Activated CD4-positive, alpha-beta T cell treated with anti-CD3 and anti-CD28 coated beads, Interleukin-2, amount 50 U/mL, for 48 hours (primary cell): ENCODE results near the gene ITSN1.
A peak's percentile ranks its signal among the peaks of the same experiment; 100 is the strongest.

Source experiments
- DNase-seq, 2 experiments: peaks; one replicate each; pipeline ENCODE4 v3.0.0-alpha.2; 2020

Gene ITSN1

DNA sequence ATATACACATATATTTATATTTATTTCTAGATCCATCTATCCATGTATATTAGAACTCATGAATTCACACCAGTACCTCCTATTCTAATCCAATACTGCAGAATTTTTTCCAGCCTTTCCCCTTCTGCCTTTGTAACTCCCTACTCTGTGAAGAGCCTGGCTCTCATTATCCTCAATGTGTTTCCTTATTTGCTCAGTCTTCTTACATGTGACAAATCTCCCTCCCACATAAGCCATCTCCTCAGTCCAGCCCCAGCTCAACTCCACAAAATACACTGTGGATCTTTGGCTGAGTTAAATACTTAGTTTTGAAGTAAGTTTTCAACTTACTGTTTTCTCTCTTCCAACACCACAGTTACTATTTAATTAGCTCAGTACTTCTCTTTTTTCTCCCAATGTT, 227.6 kb downstream of the ITSN1 start:
- DNase-seq = no peak

GRCh38 chr21:33870768-33871167, 228.5 kb downstream of the ITSN1 start:
- DNase-seq = no peak

DNA sequence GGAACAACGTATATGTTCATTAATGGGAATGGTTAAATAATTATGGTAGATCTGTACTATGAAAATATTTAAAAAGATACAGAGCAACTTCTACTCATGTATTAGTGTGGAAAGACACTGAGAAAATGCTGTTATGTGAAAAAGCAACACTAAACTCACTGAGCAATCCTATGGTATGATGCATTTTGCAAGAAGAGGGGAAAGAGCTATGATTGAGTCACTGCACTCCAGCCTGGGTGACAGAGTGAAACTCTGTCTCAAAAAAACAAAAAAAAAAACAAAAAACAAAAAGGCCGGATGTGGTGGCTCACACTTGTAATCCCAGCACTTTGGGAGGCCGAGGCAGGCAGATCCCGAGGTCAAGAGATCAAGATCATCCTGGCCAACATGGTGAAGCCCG, 228.9 kb downstream of the ITSN1 start:
- DNase-seq = no peak

- DNase-seq = no peak
These were observed 230.7 kb downstream of the ITSN1 start for GRCh38 chr21:33872881-33873515.

DNA sequence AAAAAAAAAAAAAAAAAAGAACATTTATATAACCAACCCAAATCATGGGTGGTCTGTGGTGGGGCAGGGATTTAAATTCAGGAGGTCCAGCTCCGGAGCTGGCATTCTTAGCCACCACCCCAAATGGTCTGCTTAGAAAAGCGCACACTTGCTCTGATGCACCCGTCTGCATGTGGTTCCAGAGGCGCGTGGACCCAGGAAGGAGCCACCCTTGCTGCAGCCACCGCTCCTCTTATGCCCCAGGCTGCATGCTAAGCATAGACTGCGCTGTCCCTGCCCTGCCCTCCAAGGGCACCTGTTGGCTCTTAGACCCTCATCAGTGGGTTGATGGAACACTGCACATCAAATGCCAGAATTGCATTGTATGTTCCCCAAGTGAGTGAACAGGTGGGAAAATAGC, 231.9 kb downstream of the ITSN1 start:
- no peak for DNase-seq

GRCh38 chr21:33875026-33875695, 232.9 kb downstream of the ITSN1 start:
- DNase-seq = no peak

- no peak for DNase-seq
These were observed 236.5 kb downstream of the ITSN1 start for GRCh38 chr21:33878824-33879223.

DNA sequence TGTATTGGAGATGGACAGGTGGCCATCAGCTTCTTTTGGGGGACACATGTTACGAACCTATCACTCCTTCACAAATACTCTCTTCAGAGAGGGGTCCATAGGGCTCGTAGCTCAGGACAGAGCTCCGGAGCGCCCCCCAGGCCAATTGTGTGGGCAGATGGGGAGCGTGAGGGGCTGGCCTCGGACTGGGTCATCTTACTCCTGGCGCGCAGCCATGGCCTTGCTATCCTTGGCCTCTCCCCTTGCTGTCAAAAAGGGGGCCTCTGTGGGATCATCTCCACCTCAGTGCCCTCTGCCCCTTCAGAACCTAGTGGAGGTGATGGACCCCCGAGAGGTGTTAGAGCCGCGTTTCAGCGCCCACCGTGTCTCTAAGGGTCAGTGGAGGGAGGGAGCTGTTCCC, 238.3 kb downstream of the ITSN1 start:
- DNase-seq = no peak

DNA sequence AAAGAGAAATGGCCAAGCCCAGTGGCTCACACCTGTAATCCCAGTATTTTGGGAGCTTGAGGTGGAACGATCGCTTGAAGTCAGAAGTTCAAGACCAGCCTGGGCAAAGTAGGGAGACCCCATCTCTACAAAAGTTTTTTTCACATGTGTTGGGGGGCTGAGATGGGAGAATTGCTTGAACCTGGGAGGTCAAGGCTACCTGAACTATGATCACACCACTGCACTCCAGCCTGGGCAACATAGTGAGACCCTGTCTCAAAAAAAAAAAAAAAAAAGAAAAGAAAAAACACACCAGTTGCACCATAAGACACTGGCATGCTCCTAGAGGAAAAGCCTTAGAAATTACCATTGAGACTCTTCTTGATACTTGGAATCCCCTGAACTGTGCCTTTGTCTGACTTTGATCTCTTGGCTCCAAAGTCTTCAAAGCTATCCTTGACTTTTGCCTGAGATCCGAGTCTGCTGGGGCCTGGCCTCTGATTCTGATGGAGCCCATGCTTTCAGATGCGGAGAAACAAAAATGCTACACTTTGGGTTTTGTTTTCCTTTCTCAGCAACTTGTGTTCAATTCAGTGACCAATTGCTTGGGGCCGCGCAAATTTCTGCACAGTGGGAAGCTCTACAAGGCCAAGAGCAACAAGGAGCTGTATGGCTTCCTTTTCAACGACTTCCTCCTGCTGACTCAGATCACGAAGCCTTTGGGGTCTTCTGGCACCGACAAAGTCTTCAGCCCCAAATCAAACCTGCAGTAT, 239.6 kb downstream of the ITSN1 start:
- DNase-seq = no peak

GRCh38 chr21:33883118-33883517, 240.8 kb downstream of the ITSN1 start:
- no peak for DNase-seq

DNA sequence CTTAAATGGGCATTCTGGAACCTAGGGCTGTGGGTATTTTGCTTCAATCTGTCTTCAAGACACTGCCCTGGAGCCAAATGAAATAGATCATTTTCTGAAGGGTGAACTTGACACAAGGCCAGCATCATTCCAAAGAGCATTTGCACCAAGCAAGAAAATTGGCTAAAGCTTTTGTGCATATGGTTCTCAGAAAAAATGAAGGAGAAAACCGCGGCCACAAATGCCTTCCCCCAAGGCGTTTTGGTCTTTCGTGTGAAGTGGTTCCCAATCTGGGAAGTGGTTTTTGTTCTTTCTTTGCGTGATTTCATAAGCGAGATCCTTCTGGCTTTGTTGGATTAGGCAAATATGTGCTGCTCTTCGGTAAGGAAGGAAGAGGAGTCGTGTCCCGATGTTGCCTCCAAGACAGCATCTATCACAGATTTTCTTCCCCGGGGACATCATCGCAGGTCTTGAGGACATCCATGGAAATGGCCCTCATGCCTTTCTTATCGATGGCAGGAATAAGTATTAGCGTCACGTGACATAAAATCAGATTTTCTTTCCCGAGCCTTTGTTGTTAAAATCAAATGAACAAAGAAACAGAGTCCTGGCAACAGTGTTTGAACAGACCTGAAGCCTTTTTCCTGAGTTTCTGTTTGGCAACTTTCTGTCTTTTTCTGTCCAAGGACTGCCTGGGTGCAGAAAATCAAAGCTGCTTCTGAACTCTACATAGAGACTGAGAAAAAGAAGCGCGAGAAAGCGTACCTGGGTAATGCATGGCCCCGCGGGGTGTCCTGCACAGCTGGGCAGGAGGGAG, 242.3 kb downstream of the ITSN1 start:
- DNase-seq = no peak

DNA sequence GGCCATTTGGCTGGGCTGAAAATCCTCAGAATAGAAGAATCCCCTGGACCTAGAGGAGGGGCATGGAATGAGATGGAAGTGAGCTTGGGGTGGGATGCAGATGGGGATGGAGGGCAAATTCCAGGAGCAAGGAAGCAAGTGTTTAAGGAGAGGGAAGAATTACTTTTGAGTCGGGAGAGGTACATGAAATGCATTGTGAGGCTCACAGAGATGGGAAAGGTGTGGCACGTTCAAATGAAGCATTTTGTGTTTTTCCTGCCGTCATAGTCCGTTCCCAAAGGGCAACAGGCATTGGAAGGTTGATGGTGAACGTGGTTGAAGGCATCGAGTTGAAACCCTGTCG, 242.8 kb downstream of the ITSN1 start:
- no peak for DNase-seq

DNA sequence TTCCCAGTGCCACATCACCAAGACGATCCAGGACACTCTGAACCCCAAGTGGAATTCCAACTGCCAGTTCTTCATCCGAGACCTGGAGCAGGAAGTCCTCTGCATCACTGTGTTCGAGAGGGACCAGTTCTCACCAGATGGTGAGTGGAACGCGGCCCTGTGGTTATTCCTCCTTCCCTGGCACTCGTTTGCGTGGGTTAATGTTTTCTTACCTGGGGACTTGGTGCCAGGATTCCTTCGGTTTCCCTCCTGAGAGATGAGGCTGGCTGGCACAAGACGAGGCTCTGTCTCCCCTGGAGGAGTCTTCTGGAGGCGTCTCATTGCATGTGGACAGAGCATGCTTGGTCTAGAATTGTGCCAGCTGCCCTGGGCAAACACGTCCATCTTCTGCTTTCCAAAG, 244.0 kb downstream of the ITSN1 start:
- DNase-seq = no peak

DNA sequence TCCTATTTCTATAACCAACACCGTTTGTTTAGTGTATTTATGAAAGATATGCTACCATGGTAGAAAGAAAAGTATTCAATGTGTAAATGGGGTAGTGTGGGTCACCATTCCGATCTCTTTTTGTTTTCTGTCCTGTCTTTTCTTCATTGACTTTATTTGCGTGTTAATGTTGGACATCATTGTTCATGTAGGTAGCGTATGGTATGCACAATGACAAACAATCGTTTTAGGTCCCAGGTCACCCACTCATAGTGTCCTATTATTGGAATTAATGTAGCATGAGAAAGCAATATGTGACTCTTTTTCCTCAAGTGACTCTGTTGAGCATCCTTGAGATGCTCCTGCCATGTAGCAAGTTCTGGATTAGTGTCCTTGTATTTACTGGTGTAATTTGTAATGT, 247.9 kb downstream of the ITSN1 start:
- no peak for DNase-seq

DNA sequence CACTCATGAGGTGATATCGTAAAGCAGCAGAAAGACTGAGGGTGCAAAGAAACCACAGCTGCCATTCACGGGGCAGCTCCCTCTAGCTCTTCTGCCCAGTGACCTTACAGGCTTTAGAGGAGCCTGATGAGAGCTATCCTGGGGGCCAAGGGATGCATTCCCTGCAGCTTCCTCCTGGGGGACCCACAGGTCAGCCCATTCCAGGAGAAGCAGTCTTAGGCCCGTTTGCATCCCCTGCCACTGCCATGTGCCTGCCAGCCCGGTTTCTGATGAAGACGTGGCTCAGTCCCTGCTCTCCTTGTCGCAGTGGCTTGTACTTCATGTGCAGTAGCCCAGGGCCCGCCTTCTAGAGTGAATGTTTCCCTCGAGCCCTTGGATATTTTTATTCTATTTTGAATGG, 250.6 kb downstream of the ITSN1 start:
- no peak for DNase-seq

DNA sequence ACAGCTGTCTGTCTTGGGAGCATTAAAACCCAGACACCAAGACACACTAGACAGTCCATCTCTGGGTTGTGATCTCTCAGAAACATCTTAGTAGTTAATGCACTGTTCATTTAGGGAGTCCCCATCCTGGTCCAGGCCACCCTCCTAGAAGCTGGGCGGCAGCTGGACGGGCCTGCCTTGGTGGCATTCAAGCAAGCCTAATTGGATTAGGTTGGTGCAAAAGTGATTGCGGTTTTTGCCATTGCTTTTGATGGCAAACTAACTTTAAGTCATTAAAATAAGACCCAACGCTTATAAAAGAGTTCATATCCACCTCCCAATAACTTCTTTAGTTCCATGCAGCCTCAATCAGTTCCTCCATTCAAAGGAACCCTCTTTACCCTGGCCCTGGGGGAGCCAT, 251.6 kb downstream of the ITSN1 start:
- no peak for DNase-seq

GRCh38 chr21:33894736-33895288, 252.5 kb downstream of the ITSN1 start:
- peak; percentile 60 to 72 for DNase-seq

- no peak for DNase-seq
These were observed 253.1 kb downstream of the ITSN1 start for GRCh38 chr21:33895356-33895755.

- DNase-seq = no peak
These were observed 254.4 kb downstream of the ITSN1 start for GRCh38 chr21:33896691-33897090.

DNA sequence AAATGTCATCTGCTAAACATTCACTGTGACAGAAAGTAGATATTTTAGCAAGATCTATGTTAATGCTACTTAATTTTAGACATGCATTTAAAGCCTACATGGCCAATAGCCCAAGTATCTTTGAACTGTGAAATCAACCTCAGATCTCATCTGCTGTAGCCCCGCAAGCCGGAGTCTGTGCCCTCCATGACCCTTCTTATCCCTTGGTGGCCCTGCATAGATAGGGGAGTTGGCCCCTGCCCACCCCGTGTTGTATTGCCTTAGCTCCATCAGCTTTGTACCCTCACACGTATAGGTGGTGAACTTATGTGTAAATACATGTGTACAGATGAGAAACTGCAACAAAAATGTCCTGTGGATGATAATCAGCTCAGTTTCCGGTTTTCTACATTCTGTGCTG, 254.8 kb downstream of the ITSN1 start:
- DNase-seq = no peak

GRCh38 chr21:33897739-33898138, 255.4 kb downstream of the ITSN1 start:
- DNase-seq = no peak

DNA sequence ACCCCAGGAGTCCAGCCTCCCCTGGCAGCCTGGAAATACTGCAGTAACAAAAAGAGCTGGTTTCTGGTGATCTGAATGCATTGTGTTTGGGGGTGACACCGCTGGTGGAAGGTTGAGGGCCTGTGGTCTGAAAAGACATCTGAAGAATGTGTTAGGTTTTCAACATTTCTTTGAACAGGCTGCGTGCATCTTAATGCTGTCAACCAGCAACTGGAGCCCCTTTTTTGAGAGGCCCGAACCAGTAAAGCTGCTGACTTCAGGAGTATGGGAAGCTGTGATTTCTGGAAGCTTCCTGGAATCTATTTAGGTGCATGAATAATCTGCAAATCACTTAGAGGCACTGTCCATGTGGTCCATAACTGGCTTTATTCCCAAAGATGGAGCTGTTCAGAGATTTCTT, 256.3 kb downstream of the ITSN1 start:
- DNase-seq = no peak

- no peak for DNase-seq
These were observed 256.9 kb downstream of the ITSN1 start for GRCh38 chr21:33899199-33899598.
